Peyer's patch (tissue), 4 donors: ENCODE data around the gene HSBP1L1. TPM values are rescaled to one million over a fixed set of nuclear protein-coding genes. Genes with fewer than 3 reads are reported as not detected.

Experiments used
- DNase-seq, 3 donors: peaks; one replicate each; pipeline ENCODE4 v3.0.0-alpha.2; 2017 to 2019
- H3K27ac ChIP-seq, 4 donors: fragments of 200-600 bp; sonication (generic); one replicate each; pipeline ENCODE4 v1.5.1; 2016 to 2019
- H3K27me3 ChIP-seq, 2 donors: fragments of 200-600 bp; sonication (generic); one replicate each; pipeline ENCODE4 v1.5.1; 2019
- H3K36me3 ChIP-seq, 3 donors: fragments of 200-600 bp; sonication (generic); one replicate each; pipeline ENCODE4 v1.5.1; 2016 to 2019
- H3K4me1 ChIP-seq, 4 donors: fragments of 200-600 bp; sonication (generic); one replicate each; pipeline ENCODE4 v1.5.1; 2016 to 2019
- H3K4me3 ChIP-seq, 4 donors: fragments of 200-600 bp; sonication (generic); 1 replicate in 3 of 4; 2 replicates in 1 of 4; pipeline ENCODE4 v1.5.1; 2016 to 2019; ENCODE audit warnings: mild to moderate bottlenecking in 1 of 4
- H3K9me3 ChIP-seq, 4 donors: fragments of 200-600 bp; sonication (generic); one replicate each; pipeline ENCODE4 v1.5.1; 2016 to 2019; ENCODE audit warnings: mild to moderate bottlenecking in 1 of 4
- CTCF ChIP-seq, 6 experiments: fragments of 450-650 bp in 4 of 6; fragments of 200-600 bp in 2 of 6; sonication (generic) in 1 of 6; IDR thresholded peaks; one replicate each; pipeline ENCODE4 v1.5.1; 2017 to 2019; ENCODE audit warnings: antibody characterized with exemption in 6 of 6, mild to moderate bottlenecking in 3 of 6, moderate library complexity in 1 of 6
- POLR2A ChIP-seq, 2 donors: fragments of 450-650 bp; IDR thresholded peaks; one replicate each; pipeline ENCODE4 v1.5.1; 2017; ENCODE audit warnings: antibody characterized with exemption in 2 of 2, mild to moderate bottlenecking in 2 of 2, moderate library complexity in 2 of 2
- total RNA-seq, 4 donors: library from RNA; depleted of rRNA; stranded (reverse); fragments of >200 nt; gene quantifications; one replicate each; pipeline ENCODE4 v1.1.0, GENCODE V29; 2016

The HSBP1L1 gene
- total RNA-seq, 4 donors from 2014 or later = 14.9 to 64.9 (median 47.8) TPM

DNA sequence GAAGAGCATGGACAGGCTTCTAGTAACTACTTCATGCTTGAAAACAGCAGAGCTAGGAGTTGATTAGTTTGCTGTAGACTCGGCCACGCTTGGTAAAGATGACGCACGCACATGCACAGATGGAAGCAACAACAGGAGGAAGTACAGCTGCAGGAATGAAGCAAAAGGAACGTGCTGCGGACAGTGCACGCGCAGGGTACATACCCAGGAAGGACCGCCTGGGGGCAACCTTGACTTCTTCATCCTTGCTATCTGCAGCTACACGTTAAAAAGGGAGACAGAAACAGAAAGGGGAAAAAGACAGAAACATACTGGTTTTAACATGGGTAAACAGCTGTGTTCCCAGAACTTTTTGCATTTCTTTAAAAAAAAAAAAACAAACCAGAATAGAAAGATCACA lies 30.7 kb upstream of the HSBP1L1 start:
- Histone ChIP-seq H3K4me3 (no peak overlapping the region), H3K9me3 (peaks cover 0 to 25% (median 4%) of the 10 kb centered on the region in 4 donors), H3K4me1 (peaks cover 0 to 14% (median 0%) of the 10 kb centered on the region in 4 donors), H3K27ac (no peak overlapping the region), H3K36me3 (peaks cover 0 to 23% (median 0%) of the 10 kb centered on the region in 3 donors), H3K27me3 (no peaks in the 10 kb centered on the region)
- TF ChIP-seq POLR2A (IDR thresholded peaks at IDR 0.05) = no peak
- peak in 3 of 6 experiments; percentile 29 to 44 (median 43) for TF ChIP-seq CTCF (IDR thresholded peaks at IDR 0.05)
- DNase-seq = peak in 2 of 3 donors; percentile 60 to 65

DNA sequence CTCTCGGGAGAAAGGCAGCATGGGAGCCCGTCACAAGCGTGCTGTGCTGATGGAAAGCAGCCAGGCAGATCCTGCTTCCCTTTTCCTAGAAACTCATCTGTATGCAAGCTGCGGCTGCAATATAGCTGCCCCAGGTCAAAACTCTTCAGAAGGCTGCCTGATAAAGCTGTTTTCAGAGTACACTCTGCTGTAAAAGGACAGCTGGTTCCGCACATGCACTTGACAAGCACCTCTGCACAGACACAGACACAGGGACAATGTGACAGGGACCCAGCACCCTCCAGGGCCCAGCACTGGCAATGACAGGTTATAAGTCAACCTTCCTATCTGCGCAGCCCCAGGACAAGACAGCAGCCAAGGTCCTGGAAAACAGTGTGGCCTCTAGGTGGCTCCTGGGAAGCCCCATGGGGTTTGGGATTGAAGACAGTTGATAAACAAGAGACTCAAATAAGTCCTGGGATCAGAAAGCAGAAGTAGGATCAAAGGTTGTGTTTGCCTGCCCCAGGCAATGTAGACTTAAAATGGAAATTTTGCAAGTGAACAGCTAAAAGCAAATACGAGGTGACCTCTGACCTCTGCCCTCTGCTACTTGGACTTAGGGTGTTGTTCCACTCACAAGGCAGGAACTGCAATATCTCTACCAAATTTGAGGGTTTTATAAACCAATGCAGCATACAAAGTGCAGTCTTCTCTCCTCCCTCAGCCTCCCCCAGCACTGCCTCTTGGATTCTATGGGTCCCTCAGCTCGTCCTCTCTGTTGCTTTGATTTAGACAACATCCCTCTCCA lies 29.9 kb upstream of the HSBP1L1 start:
- Histone ChIP-seq H3K9me3 (peaks cover 0 to 18% (median 1%) of the 10 kb centered on the region in 4 donors), H3K4me3 (no peak overlapping the region), H3K4me1 (peaks cover 0 to 14% (median 0%) of the 10 kb centered on the region in 4 donors), H3K27me3 (no peaks in the 10 kb centered on the region), H3K27ac (peak overlapping the region in 2 of 4 donors; percentile 18 to 57), H3K36me3 (peaks cover 0 to 16% (median 0%) of the 10 kb centered on the region in 3 donors)
- peak in 2 of 3 donors; percentile 51 to 69 for DNase-seq
- TF ChIP-seq CTCF (IDR thresholded peaks at IDR 0.05) (peak in 3 of 6 experiments; percentile 39 to 51 (median 42)), POLR2A (IDR thresholded peaks at IDR 0.05) (no peak)

DNA sequence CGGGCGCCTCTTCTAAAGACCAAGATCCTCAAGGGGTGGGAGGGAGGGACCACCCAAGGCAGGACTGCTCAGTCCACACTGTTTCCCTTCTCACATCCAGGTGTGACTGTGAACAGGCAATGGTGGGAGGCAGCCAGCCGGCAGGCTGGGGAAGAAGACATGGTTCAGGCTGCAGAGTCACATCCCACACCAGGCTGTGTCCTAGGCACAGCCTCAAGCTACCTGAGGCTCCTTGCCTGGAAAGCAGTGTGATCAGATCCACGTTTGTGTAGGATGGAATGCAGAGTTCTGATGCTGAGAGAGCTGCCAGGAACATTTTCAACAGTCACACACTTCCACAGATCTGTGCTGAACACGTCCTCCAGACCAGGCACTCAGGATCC lies 29.4 kb upstream of the HSBP1L1 start:
- Histone ChIP-seq H3K27me3 (no peaks in the 10 kb centered on the region), H3K4me3 (no peak overlapping the region), H3K27ac (peak overlapping the region in 2 of 4 donors; percentile 18 to 57), H3K4me1 (peaks cover 0 to 14% (median 0%) of the 10 kb centered on the region in 4 donors), H3K36me3 (peaks cover 0 to 12% (median 0%) of the 10 kb centered on the region in 3 donors), H3K9me3 (peaks cover 0 to 18% (median 1%) of the 10 kb centered on the region in 4 donors)
- DNase-seq = peak in 2 of 3 donors; percentile 21 to 44
- TF ChIP-seq CTCF (IDR thresholded peaks at IDR 0.05) (no peak), POLR2A (IDR thresholded peaks at IDR 0.05) (no peak)

DNA sequence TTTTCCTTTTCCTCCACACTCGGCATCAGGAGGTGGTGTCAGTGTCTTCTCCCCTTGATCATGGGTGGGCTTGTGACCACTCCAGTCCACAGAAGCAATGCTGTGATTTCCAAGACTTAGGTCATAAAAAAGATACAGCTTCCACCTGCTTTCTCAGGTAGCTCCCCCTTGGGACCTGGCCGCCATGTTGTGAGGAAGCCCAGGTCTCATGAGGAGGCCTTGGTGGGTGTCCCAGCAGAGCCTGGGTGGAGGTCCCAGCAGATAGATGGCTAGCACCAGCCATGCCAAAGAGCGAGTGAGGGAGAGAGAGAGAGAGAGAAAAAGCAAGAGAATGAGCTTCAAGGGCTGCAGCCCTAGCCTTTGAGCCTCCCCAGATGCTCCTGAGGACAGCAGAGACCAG lies 28.9 kb upstream of the HSBP1L1 start:
- H3K4me3 ChIP-seq = no peak overlapping the region
- peak in 2 of 3 donors; percentile 21 to 27 for DNase-seq
- H3K4me1 ChIP-seq = peaks cover 0 to 14% (median 0%) of the 10 kb centered on the region in 4 donors
- H3K27me3 ChIP-seq = no peaks in the 10 kb centered on the region
- TF ChIP-seq CTCF (IDR thresholded peaks at IDR 0.05) = no peak
- TF ChIP-seq POLR2A (IDR thresholded peaks at IDR 0.05) = no peak
- peaks cover 0 to 18% (median 1%) of the 10 kb centered on the region in 4 donors for H3K9me3 ChIP-seq
- H3K36me3 ChIP-seq = peaks cover 0 to 16% (median 0%) of the 10 kb centered on the region in 3 donors
- H3K27ac ChIP-seq = peak overlapping the region in 1 of 4 donors; percentile 57

DNA sequence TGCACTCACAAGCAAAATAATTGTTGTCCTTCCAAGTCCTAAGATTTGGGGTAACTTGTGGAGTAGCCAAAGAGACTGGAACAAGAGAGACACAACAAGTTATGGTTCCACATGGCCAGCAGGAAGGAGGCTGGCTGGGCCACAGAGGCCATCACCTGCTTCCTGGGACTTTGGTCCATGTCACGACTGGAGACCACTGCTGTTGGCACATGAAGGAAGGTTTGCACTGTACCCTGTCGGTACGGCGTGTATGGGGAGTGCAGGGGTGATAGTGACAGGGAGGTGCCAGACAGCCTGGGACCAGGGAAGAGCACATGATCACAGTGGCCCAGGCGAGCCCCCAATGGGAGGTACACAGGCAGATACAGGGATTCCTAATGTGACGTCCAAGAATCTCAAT lies 28.5 kb upstream of the HSBP1L1 start:
- Histone ChIP-seq H3K4me1 (peaks cover 0 to 14% (median 0%) of the 10 kb centered on the region in 4 donors), H3K27me3 (no peaks in the 10 kb centered on the region), H3K27ac (no peak overlapping the region), H3K4me3 (no peak overlapping the region), H3K9me3 (peaks cover 0 to 18% (median 1%) of the 10 kb centered on the region in 4 donors), H3K36me3 (peaks cover 0 to 20% (median 0%) of the 10 kb centered on the region in 3 donors)
- TF ChIP-seq POLR2A (IDR thresholded peaks at IDR 0.05) (no peak), CTCF (IDR thresholded peaks at IDR 0.05) (no peak)
- peak in 2 of 3 donors; percentile 19 to 26 for DNase-seq
